ENCODE data around the gene ZNF580.

- TF ChIP-seq ZNF3 (CRISPR knock-in tag; IDR thresholded peaks at IDR 0.05) (no peak), CTCF (CRISPR knock-in tag; IDR thresholded peaks at IDR 0.05) (no peak), ZNF24 (IDR thresholded peaks at IDR 0.05) (no peak), SMAD3 (CRISPR knock-in tag; IDR thresholded peaks at IDR 0.05) (no peak), RNF219 (CRISPR knock-in tag; IDR thresholded peaks at IDR 0.05) (no peak), PHF20 (CRISPR knock-in tag; IDR thresholded peaks at IDR 0.05) (no peak), MIER3 (CRISPR knock-in tag; IDR thresholded peaks at IDR 0.05; ENCODE audit: borderline replicate concordance) (no peak), ZFP37 (CRISPR knock-in tag; IDR thresholded peaks at IDR 0.05; ENCODE audit: borderline replicate concordance) (no peak), YY1 (IDR thresholded peaks at IDR 0.05; ENCODE audit: insufficient read depth, insufficient replicate concordance, low read depth, low read length) (no peak), FOXP1 (IDR thresholded peaks at IDR 0.05) (no peak), FOXP1 (CRISPR knock-in tag; IDR thresholded peaks at IDR 0.05) (no peak), POLR2A (IDR thresholded peaks at IDR 0.05; ENCODE audit: insufficient read depth in 1 of 2, low read depth in 2 of 2, low read length in 2 of 2) (no peak)
Measured at GRCh38 chr19:55623561-55623960, 17.2 kb upstream of the ZNF580 start.
